CD8-positive, alpha-beta memory T cell (primary cell): Measurements from ENCODE around the gene FOLR3. TPM values are rescaled to one million over a fixed set of nuclear protein-coding genes. Genes with fewer than 3 reads are reported as not detected.

Source experiments
- CTCF ChIA-PET: fragments of 350-600 bp; sonication (Branson Sonifier 250); formaldehyde crosslinking; loops from one replicate; lab custom pipeline; 2021; ENCODE audit warnings: antibody characterized with exemption; lab: Charles Lee
- POLR2A ChIA-PET: fragments of 350-600 bp; sonication (Branson Sonifier 250); formaldehyde crosslinking; loops from one replicate; lab custom pipeline; 2021; ENCODE audit warnings: antibody characterized with exemption; lab: Charles Lee
- DNase-seq, 5 donors: peaks; one replicate each; pipeline versions ENCODE4 v3.0.0 to v3.0.0-alpha.2; 2020 to 2022; ENCODE audit warnings: mixed read lengths in 1 of 5
- H3K27ac ChIP-seq: one replicate; pipeline ENCODE4 v1.7.0; 2013; ENCODE audit warnings: low read depth, mild to moderate bottlenecking, low read length, moderate library complexity
- H3K27me3 ChIP-seq: 2 replicates; pipeline ENCODE4 v1.7.0; 2013; ENCODE audit warnings: low read length, mild to moderate bottlenecking; ENCODE audit not compliant: insufficient read depth, poor library complexity, severe bottlenecking
- H3K36me3 ChIP-seq: 2 replicates; pipeline ENCODE4 v1.7.0; 2013; ENCODE audit warnings: mild to moderate bottlenecking, low read length, moderate library complexity; ENCODE audit not compliant: insufficient read depth
- H3K4me1 ChIP-seq: 2 replicates; pipeline ENCODE4 v1.7.0; 2013; ENCODE audit warnings: mild to moderate bottlenecking, low read length, moderate library complexity; ENCODE audit not compliant: insufficient read depth
- H3K4me3 ChIP-seq: 2 replicates; pipeline ENCODE4 v1.7.0; 2013; ENCODE audit warnings: mild to moderate bottlenecking, low read length
- H3K9me3 ChIP-seq: 2 replicates; pipeline ENCODE4 v1.7.0; 2013; ENCODE audit warnings: mild to moderate bottlenecking, low read length
- H3K27ac Mint-ChIP-seq, 8 donors: one replicate each; pipeline ENCODE4 v1.8.0; 2020 to 2021; ENCODE audit warnings: mixed read lengths in 8 of 8, mild to moderate bottlenecking in 6 of 8, inconsistent platforms in 3 of 8, moderate library complexity in 3 of 8
- H3K27me3 Mint-ChIP-seq, 2 donors: one replicate each; pipeline ENCODE4 v1.8.0; 2020 to 2021; ENCODE audit warnings: mixed read lengths in 2 of 2, mild to moderate bottlenecking in 1 of 2, moderate library complexity in 1 of 2
- H3K36me3 Mint-ChIP-seq, 3 donors: one replicate each; pipeline ENCODE4 v1.8.0; 2020 to 2021; ENCODE audit warnings: mixed read lengths in 3 of 3, inconsistent platforms in 1 of 3, mild to moderate bottlenecking in 1 of 3
- H3K4me1 Mint-ChIP-seq, 3 donors: one replicate each; pipeline ENCODE4 v1.8.0; 2020 to 2021; ENCODE audit warnings: mixed read lengths in 3 of 3, inconsistent platforms in 1 of 3, mild to moderate bottlenecking in 1 of 3
- H3K4me3 Mint-ChIP-seq, 7 donors: one replicate each; pipeline ENCODE4 v1.8.0; 2020 to 2021; ENCODE audit warnings: mixed read lengths in 7 of 7, mild to moderate bottlenecking in 6 of 7, moderate library complexity in 4 of 7, inconsistent platforms in 2 of 7
- H3K9me3 Mint-ChIP-seq, 5 donors: one replicate each; pipeline ENCODE4 v1.8.0; 2020 to 2022; ENCODE audit warnings: mixed read lengths in 5 of 5, mild to moderate bottlenecking in 3 of 5, moderate library complexity in 2 of 5, inconsistent platforms in 1 of 5
- polyA plus RNA-seq: library from polyadenylated mRNA; unstranded; fragments of 300-500 nt; fragmentation: Illumina TruSeq; gene quantifications from one replicate; pipeline ENCODE4 v1.2.3, GENCODE V29; 2021
- total RNA-seq, 2 experiments: library from RNA; stranded (reverse); gene quantifications; one replicate each; pipeline ENCODE4 v1.2.3, GENCODE V29; 2021

The FOLR3 gene
- total and polyA plus RNA-seq, 3 experiments from 2014 or later = not detected

GRCh38 chr11:72124046-72124445, 11.5 kb upstream of the FOLR3 start:
- H3K36me3 ChIP-seq = no peaks in the 10 kb centered on the region
- no peak overlapping the region for H3K4me3 ChIP-seq
- POLR2A ChIA-PET = no interaction called here
- H3K27ac ChIP-seq = no peak overlapping the region
- no peaks in the 10 kb centered on the region for H3K4me1 Mint-ChIP-seq
- peaks cover 0 to 15% (median 4%) of the 10 kb centered on the region in 3 donors for H3K36me3 Mint-ChIP-seq
- no peak for DNase-seq
- H3K9me3 Mint-ChIP-seq = peaks cover 7 to 15% (median 12%) of the 10 kb centered on the region in 5 donors
- H3K27me3 ChIP-seq = no peaks in the 10 kb centered on the region
- CTCF ChIA-PET = no interaction called here
- H3K4me3 Mint-ChIP-seq = no peak overlapping the region
- H3K27me3 Mint-ChIP-seq = peaks cover 6 to 33% of the 10 kb centered on the region in 2 donors
- peaks cover 4% of the 10 kb centered on the region for H3K9me3 ChIP-seq
- no peaks in the 10 kb centered on the region for H3K4me1 ChIP-seq
- peak overlapping the region in 1 of 8 donors; percentile 26 for H3K27ac Mint-ChIP-seq

GRCh38 chr11:72125956-72126355, 9.6 kb upstream of the FOLR3 start:
- CTCF ChIA-PET = no interaction called here
- Mint-ChIP-seq H3K4me1 (no peaks in the 10 kb centered on the region), H3K27me3 (peaks cover 6 to 24% of the 10 kb centered on the region in 2 donors), H3K4me3 (no peak overlapping the region), H3K36me3 (peaks cover 0 to 18% (median 4%) of the 10 kb centered on the region in 3 donors), H3K9me3 (peaks cover 9 to 18% (median 15%) of the 10 kb centered on the region in 5 donors), H3K27ac (no peak overlapping the region)
- H3K9me3 ChIP-seq = peaks cover 4% of the 10 kb centered on the region
- POLR2A ChIA-PET = no interaction called here
- H3K4me3 ChIP-seq = no peak overlapping the region
- no peaks in the 10 kb centered on the region for H3K36me3 ChIP-seq
- no peaks in the 10 kb centered on the region for H3K4me1 ChIP-seq
- H3K27me3 ChIP-seq = no peaks in the 10 kb centered on the region
- no peak for DNase-seq
- no peak overlapping the region for H3K27ac ChIP-seq

- Mint-ChIP-seq H3K27ac (no peak overlapping the region), H3K9me3 (peaks cover 9 to 18% (median 15%) of the 10 kb centered on the region in 5 donors), H3K36me3 (peaks cover 0 to 18% (median 3%) of the 10 kb centered on the region in 3 donors), H3K27me3 (peaks cover 12 to 29% of the 10 kb centered on the region in 2 donors), H3K4me1 (no peaks in the 10 kb centered on the region), H3K4me3 (no peak overlapping the region)
- no peaks in the 10 kb centered on the region for H3K36me3 ChIP-seq
- H3K4me1 ChIP-seq = no peaks in the 10 kb centered on the region
- no peak overlapping the region for H3K27ac ChIP-seq
- H3K4me3 ChIP-seq = no peak overlapping the region
- CTCF ChIA-PET = interaction anchor here (1.0 to 1.3 kb wide), 2 partner anchors 37 to 103 kb away, joined by 3 to 5 read pairs; no protein-coding TSS in a partner anchor
- POLR2A ChIA-PET = no interaction called here
- no peaks in the 10 kb centered on the region for H3K27me3 ChIP-seq
- no peak for DNase-seq
- H3K9me3 ChIP-seq = peaks cover 4% of the 10 kb centered on the region
Measured at GRCh38 chr11:72127923-72128322, 7.6 kb upstream of the FOLR3 start.

- no peaks in the 10 kb centered on the region for H3K4me1 ChIP-seq
- H3K9me3 ChIP-seq = peaks cover 4% of the 10 kb centered on the region
- H3K4me1 Mint-ChIP-seq = no peaks in the 10 kb centered on the region
- peaks cover 18 to 30% of the 10 kb centered on the region in 2 donors for H3K27me3 Mint-ChIP-seq
- H3K27ac Mint-ChIP-seq = no peak overlapping the region
- H3K27me3 ChIP-seq = no peaks in the 10 kb centered on the region
- no peak overlapping the region for H3K4me3 ChIP-seq
- peaks cover 9 to 18% (median 15%) of the 10 kb centered on the region in 5 donors for H3K9me3 Mint-ChIP-seq
- DNase-seq = no peak
- H3K27ac ChIP-seq = no peak overlapping the region
- no peaks in the 10 kb centered on the region for H3K36me3 ChIP-seq
- H3K4me3 Mint-ChIP-seq = no peak overlapping the region
- ChIA-PET POLR2A (no interaction called here), CTCF (no interaction called here)
- H3K36me3 Mint-ChIP-seq = peaks cover 0 to 18% (median 3%) of the 10 kb centered on the region in 3 donors
Measured at GRCh38 chr11:72129381-72129780, 6.1 kb upstream of the FOLR3 start.

GRCh38 chr11:72132646-72133045, 2.9 kb upstream of the FOLR3 start:
- no peaks in the 10 kb centered on the region for H3K4me1 ChIP-seq
- no peaks in the 10 kb centered on the region for H3K36me3 ChIP-seq
- peaks cover 0 to 17% (median 3%) of the 10 kb centered on the region in 3 donors for H3K36me3 Mint-ChIP-seq
- H3K4me3 Mint-ChIP-seq = no peak overlapping the region
- DNase-seq = no peak
- no peak overlapping the region for H3K27ac ChIP-seq
- H3K4me1 Mint-ChIP-seq = no peaks in the 10 kb centered on the region
- H3K9me3 Mint-ChIP-seq = peaks cover 9 to 16% (median 13%) of the 10 kb centered on the region in 5 donors
- H3K27ac Mint-ChIP-seq = peak overlapping the region in 1 of 8 donors; percentile 1
- H3K27me3 ChIP-seq = no peaks in the 10 kb centered on the region
- peaks cover 4% of the 10 kb centered on the region for H3K9me3 ChIP-seq
- ChIA-PET POLR2A (no interaction called here), CTCF (interaction anchor here (1.1 kb wide), 1 partner anchor 12 kb away, joined by 3 read pairs; no protein-coding TSS in a partner anchor)
- peaks cover 18 to 28% of the 10 kb centered on the region in 2 donors for H3K27me3 Mint-ChIP-seq
- H3K4me3 ChIP-seq = no peak overlapping the region

GRCh38 chr11:72135891-72136683, 562 bp downstream of the FOLR3 start:
- no peak for DNase-seq
- Mint-ChIP-seq H3K36me3 (no peaks in the 10 kb centered on the region), H3K4me1 (peaks cover 0 to 3% (median 0%) of the 10 kb centered on the region in 3 donors), H3K27ac (no peak overlapping the region), H3K27me3 (peaks cover 17 to 23% of the 10 kb centered on the region in 2 donors), H3K4me3 (no peak overlapping the region), H3K9me3 (peaks cover 0 to 2% (median 0%) of the 10 kb centered on the region in 5 donors)
- ChIA-PET POLR2A (no interaction called here), CTCF (interaction anchor here (2.0 kb wide), 1 partner anchor 8 kb away, joined by 4 read pairs; no protein-coding TSS in a partner anchor)
- Histone ChIP-seq H3K27me3 (no peaks in the 10 kb centered on the region), H3K27ac (no peak overlapping the region), H3K4me3 (no peak overlapping the region), H3K9me3 (no peaks in the 10 kb centered on the region), H3K4me1 (no peaks in the 10 kb centered on the region), H3K36me3 (no peaks in the 10 kb centered on the region)

- ChIA-PET POLR2A (no interaction called here), CTCF (no interaction called here)
- Mint-ChIP-seq H3K4me3 (no peak overlapping the region), H3K36me3 (no peaks in the 10 kb centered on the region), H3K9me3 (peaks cover 0 to 2% (median 0%) of the 10 kb centered on the region in 5 donors), H3K27ac (peak overlapping the region in 2 of 8 donors; percentile 47 to 64), H3K27me3 (peaks cover 14 to 17% of the 10 kb centered on the region in 2 donors), H3K4me1 (peaks cover 0 to 9% (median 0%) of the 10 kb centered on the region in 3 donors)
- H3K4me3 ChIP-seq = no peak overlapping the region
- H3K27ac ChIP-seq = no peak overlapping the region
- no peaks in the 10 kb centered on the region for H3K27me3 ChIP-seq
- no peaks in the 10 kb centered on the region for H3K36me3 ChIP-seq
- H3K9me3 ChIP-seq = no peaks in the 10 kb centered on the region
- DNase-seq = no peak
- H3K4me1 ChIP-seq = no peaks in the 10 kb centered on the region
Measured at GRCh38 chr11:72136684-72137262, 1.2 kb downstream of the FOLR3 start.
